ENCODE results near the gene RAB3D. TPM values are rescaled to one million over a fixed set of nuclear protein-coding genes. Genes with fewer than 3 reads are reported as not detected.
A peak's percentile ranks its signal among the peaks of the same experiment; 100 is the strongest.

The RAB3D gene
- total and polyA plus RNA-seq, 10 of the 15 experiments (the other 5 are each of a cell fraction or from before 2014, with no cell fraction given), result 1.1 to 15.7 (median 6.2) TPM

DNA sequence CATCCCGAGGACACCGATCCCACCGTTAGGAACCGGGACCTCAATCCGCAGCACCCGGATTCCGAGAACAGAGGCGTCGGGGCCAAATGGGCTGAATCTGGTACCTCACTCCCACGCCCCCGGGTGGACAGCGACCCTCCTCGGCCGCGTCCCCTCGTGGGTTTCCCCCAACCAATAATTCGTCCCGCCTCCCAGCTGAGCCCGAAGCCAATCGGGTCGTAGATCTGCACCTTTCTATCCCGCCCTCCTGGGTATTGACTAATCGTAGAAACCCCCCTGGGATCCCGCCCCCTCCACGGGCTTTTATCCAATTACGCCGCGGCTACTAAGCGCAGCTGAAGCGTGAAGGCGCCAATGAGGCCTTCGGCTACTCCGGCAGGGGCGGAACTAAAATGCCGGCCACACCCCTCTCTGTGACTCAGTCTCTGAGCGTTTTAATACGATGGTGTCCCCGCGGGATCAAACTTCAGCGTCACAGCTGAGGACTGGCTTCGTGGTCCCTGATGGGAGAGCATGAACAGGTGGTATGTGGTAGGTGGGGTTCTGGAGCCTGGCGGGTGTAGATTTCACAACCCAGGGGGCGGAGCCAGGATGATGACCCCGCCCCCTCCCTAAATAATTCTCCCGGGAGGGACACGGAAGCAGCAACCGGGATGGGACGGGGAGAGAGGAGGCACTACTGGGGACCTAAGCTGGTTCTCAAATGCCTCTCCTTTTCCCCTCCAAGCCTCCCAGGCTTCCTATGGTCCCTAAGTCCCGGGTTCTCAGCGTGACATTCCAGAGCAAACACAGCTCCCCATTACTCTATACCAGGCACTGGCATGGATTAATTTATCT is 6.9 kb upstream of the RAB3D start, which contains the start of the genes CCDC159 and TMEM205:
CCDC159 (plus strand) TSS at position 416 of the 837 bp plus-strand sequence; CDS start at position 504, 88 bp downstream.
TMEM205 (minus strand) TSS at position 165 of the 837 bp plus-strand sequence. CDS start 649 bp downstream, outside the sequence.
- ChIA-PET CTCF (interaction anchor here (0.7 to 2.3 kb wide), 17 partner anchors 9 to 136 kb away, joined by 3 to 12 read pairs (median 4); partner anchors contain the start of genes ODAD3, PRKCSH and SWSAP1), POLR2A (interaction anchor here (0.7 to 3.4 kb wide), 11 partner anchors 8 to 473 kb away, joined by 3 to 48 read pairs (median 5); partner anchors contain the start of gene SWSAP1), RAD21 (ENCODE audit: unreplicated experiment) (interaction anchor here (0.6 to 2.2 kb wide), 13 partner anchors 22 to 1226 kb away, joined by 3 to 20 read pairs (median 3); partner anchors contain the start of genes SWSAP1 and ZNF441), SMC1A (ENCODE audit: uncharacterized antibody, unreplicated experiment) (interaction anchor here (0.7 to 2.9 kb wide), 10 partner anchors 13 to 362 kb away, joined by 3 to 28 read pairs (median 4); partner anchors contain the start of genes SWSAP1 and TSPAN16)
- WGBS (ENCODE audit: insufficient coverage, insufficient replicate concordance, low lambda C conversion rate, missing lambda C conversion rate), result under 1% methylated on average over 50 of the region's 50 CpGs
- H3K79me2 ChIP-seq (ENCODE audit: control insufficient read depth, insufficient read depth, low read length), result peaks cover 10% of the 10 kb centered on the region
- no peaks in the 10 kb centered on the region for H4K20me1 ChIP-seq (ENCODE audit: control insufficient read depth, insufficient read depth)
- H3K27me3 ChIP-seq (replicated peaks in 1 of 2; ENCODE audit: control insufficient read depth in 2 of 2, insufficient read depth in 2 of 2, low read length in 1 of 2), result no peaks in the 10 kb centered on the region
- in situ Hi-C loops (cut with MboI), result no loop called here
- ATAC-seq, result peak; percentile 96
- peak within 1 kb of the TSS; percentile 88 for H2AFZ ChIP-seq (ENCODE audit: control insufficient read depth, low read depth, low read length)
- peaks cover 11% of the 10 kb centered on the region for H3K4me1 ChIP-seq (ENCODE audit: control insufficient read depth, insufficient read depth, low read length)
- H3K4me3 ChIP-seq, result peak within 1 kb of the TSS; percentile 95
- intact Hi-C loops (cut with micrococcal nuclease; ENCODE audit: unreplicated experiment), result loop anchor here (2.0 kb wide), 1 partner anchor 28 kb away; the partner anchor contains the start of gene SWSAP1
- TSS peak; percentile 96 for BruUV-seq (replicated peaks)
- H3K9me3 ChIP-seq (replicated peaks; ENCODE audit: control insufficient read depth, insufficient read depth, low read length), result peaks cover 5% of the 10 kb centered on the region; the same call in 2 of the 3 replicates
- DNase-seq (ENCODE audit: low read depth, low spot score), result peak; percentile 97
- peak; percentile 99 for FAIRE-seq
- peak within 1 kb of the TSS; percentile 79 for H3K9ac ChIP-seq (ENCODE audit: control insufficient read depth, insufficient read depth, low read length)
- H3K27ac ChIP-seq (ENCODE audit: control insufficient read depth, insufficient read depth), result peak within 1 kb of the TSS; percentile 85
- H3K36me3 ChIP-seq (ENCODE audit: control insufficient read depth in 2 of 2, insufficient read depth in 2 of 2, low read length in 1 of 2), result no peaks in the 10 kb centered on the region; a peak in 1 of 4 replicates
- peak within 1 kb of the TSS; percentile 92 for H3K4me2 ChIP-seq (ENCODE audit: control insufficient read depth, insufficient read depth)
- TF ChIP-seq FOXK2 (IDR thresholded peaks at IDR 0.05) (no peak), SREBF1 (IDR thresholded peaks at IDR 0.05; ENCODE audit: low read length) (no peak), CEBPB (IDR thresholded peaks at IDR 0.05; ENCODE audit: borderline replicate concordance in 1 of 2, low read depth in 2 of 2, low read length in 2 of 2) (peak in 1 of 2 experiments; percentile 79; a peak in 2 of 4 replicates), DPF2 (IDR thresholded peaks at IDR 0.05) (peak; percentile 13; the same call in 1 of the 2 replicates), POU2F2 (IDR thresholded peaks at IDR 0.05; ENCODE audit: borderline replicate concordance, low read depth, low read length) (peak; percentile 72; the same call in 2 of the 3 replicates), NFYA (IDR thresholded peaks at IDR 0.05; ENCODE audit: borderline replicate concordance, low read depth, low read length) (peak; percentile 12; the same call in 1 of the 2 replicates), PAX5 (IDR thresholded peaks at IDR 0.05; ENCODE audit: borderline replicate concordance, low read depth, low read length) (peak; percentile 60; the same call in 1 of the 2 replicates), ATF7 (IDR thresholded peaks at IDR 0.05; ENCODE audit: low read depth) (peak; percentile 56; the same call in 1 of the 2 replicates), IRF4 (IDR thresholded peaks at IDR 0.05; ENCODE audit: low read depth, low read length) (no peak), NR2C2 (IDR thresholded peaks at IDR 0.05; ENCODE audit: borderline replicate concordance, control insufficient read depth, insufficient read length, low read depth) (no peak)
- TF ChIP-seq, protein P1, sequence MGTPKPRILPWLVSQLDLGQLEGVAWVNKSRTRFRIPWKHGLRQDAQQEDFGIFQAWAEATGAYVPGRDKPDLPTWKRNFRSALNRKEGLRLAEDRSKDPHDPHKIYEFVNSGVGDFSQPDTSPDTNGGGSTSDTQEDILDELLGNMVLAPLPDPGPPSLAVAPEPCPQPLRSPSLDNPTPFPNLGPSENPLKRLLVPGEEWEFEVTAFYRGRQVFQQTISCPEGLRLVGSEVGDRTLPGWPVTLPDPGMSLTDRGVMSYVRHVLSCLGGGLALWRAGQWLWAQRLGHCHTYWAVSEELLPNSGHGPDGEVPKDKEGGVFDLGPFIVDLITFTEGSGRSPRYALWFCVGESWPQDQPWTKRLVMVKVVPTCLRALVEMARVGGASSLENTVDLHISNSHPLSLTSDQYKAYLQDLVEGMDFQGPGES (IDR thresholded peaks at IDR 0.05), result peak; percentile 87; the same call in 1 of the 2 replicates
- TF ChIP-seq, protein P2, sequence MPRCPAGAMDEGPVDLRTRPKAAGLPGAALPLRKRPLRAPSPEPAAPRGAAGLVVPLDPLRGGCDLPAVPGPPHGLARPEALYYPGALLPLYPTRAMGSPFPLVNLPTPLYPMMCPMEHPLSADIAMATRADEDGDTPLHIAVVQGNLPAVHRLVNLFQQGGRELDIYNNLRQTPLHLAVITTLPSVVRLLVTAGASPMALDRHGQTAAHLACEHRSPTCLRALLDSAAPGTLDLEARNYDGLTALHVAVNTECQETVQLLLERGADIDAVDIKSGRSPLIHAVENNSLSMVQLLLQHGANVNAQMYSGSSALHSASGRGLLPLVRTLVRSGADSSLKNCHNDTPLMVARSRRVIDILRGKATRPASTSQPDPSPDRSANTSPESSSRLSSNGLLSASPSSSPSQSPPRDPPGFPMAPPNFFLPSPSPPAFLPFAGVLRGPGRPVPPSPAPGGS (IDR thresholded peaks at IDR 0.05; ENCODE audit: borderline replicate concordance, insufficient read depth, low read depth, low read length, poor library complexity, severe bottlenecking), result no peak
- TF ChIP-seq, protein P3, sequence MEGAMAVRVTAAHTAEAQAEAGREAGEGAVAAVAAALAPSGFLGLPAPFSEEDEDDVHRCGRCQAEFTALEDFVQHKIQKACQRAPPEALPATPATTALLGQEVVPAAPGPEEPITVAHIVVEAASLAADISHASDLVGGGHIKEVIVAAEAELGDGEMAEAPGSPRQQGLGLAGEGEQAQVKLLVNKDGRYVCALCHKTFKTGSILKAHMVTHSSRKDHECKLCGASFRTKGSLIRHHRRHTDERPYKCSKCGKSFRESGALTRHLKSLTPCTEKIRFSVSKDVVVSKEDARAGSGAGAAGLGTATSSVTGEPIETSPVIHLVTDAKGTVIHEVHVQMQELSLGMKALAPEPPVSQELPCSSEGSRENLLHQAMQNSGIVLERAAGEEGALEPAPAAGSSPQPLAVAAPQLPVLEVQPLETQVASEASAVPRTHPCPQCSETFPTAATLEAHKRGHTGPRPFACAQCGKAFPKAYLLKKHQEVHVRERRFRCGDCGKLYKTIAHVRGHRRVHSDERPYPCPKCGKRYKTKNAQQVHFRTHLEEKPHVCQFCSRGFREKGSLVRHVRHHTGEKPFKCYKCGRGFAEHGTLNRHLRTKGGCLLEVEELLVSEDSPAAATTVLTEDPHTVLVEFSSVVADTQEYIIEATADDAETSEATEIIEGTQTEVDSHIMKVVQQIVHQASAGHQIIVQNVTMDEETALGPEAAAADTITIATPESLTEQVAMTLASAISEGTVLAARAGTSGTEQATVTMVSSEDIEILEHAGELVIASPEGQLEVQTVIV (IDR thresholded peaks at IDR 0.05; ENCODE audit: borderline replicate concordance, partially characterized antibody), result peak; percentile 28
- TF ChIP-seq, protein P4, sequence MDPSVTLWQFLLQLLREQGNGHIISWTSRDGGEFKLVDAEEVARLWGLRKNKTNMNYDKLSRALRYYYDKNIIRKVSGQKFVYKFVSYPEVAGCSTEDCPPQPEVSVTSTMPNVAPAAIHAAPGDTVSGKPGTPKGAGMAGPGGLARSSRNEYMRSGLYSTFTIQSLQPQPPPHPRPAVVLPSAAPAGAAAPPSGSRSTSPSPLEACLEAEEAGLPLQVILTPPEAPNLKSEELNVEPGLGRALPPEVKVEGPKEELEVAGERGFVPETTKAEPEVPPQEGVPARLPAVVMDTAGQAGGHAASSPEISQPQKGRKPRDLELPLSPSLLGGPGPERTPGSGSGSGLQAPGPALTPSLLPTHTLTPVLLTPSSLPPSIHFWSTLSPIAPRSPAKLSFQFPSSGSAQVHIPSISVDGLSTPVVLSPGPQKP (IDR thresholded peaks at IDR 0.05; ENCODE audit: low read depth, low read length), result no peak

Measured in GM12878 (cell line).